Measurements from ENCODE around the gene PTMA.

PTMA gene

DNA sequence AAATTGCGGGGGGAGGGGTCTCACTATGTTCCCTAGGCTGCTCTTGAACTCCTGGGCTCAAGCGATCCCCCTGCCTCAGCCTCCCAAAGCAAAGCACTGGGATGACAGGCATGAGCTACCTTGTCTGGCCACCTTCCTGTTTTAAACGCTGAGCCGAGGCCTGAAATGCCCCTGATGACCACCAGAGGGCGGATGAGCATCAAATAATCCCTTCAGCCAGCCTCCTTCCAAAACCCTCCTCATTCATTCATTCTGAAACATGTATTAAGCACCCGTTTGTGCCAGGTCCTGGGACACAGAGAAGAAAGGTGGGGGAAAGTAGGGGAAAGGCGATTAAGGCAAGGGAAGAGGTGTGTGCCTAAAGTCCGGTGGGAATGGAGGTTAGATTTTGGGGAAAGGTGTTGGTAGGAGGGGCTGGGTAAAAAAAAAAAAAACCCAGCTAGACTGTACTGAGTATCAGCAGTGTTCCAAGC, 30.7 kb upstream of the PTMA start:
- DNase-seq = peak; percentile 87

DNA sequence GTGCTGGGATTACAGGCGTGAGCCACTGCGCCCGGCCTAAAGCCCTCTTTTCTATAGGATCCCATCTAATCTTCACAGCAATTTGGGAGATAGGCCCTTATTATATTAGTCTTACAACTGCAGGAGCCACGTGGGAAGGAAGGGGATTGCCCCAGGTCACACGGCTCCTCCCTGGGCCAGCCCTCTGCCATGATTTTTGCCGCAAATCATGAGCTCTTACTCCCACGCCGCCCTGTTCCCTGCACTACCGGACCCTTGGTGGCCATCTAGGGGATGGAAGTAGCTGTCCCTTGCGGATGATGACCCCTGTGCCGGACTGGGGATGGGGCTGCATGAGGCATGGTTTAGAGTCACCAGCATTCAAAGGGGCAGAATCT, 28.4 kb upstream of the PTMA start:
- DNase-seq = no peak

DNA sequence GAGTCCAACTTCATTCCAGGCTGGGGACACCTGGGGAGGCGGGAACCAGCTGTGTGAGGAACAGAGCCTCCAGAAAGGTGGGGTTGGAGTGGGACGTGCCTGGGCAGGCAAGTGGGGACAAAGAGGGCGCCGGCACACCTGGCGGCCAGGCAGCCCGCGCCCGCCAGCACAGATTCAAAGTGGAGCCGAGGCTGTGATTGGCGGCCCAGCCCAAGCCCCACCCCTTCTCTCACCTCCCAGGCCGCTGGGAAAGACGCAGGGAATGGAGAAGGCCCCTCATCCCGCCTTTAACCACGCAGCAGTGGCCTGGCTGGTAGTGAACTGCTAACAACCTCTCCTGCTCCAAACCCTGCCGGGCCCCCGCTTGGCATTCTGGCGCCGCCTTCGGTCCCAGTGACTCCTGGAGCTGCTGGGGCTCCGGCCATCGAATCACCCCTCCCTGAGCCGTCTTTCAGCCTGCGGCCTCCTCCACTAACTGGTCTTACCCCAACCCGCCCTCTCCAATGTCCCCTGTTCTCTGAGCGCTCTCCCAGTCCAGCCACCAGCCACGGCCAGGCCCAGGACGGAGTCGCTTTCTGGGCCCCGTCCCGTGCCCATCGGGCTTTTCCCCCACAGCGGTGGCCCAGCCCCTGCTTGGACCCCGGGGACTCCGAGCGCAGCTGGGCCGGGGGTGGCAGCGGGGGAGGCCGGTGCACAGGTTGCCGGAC, 27.9 kb upstream of the PTMA start:
- DNase-seq = no peak

DNA sequence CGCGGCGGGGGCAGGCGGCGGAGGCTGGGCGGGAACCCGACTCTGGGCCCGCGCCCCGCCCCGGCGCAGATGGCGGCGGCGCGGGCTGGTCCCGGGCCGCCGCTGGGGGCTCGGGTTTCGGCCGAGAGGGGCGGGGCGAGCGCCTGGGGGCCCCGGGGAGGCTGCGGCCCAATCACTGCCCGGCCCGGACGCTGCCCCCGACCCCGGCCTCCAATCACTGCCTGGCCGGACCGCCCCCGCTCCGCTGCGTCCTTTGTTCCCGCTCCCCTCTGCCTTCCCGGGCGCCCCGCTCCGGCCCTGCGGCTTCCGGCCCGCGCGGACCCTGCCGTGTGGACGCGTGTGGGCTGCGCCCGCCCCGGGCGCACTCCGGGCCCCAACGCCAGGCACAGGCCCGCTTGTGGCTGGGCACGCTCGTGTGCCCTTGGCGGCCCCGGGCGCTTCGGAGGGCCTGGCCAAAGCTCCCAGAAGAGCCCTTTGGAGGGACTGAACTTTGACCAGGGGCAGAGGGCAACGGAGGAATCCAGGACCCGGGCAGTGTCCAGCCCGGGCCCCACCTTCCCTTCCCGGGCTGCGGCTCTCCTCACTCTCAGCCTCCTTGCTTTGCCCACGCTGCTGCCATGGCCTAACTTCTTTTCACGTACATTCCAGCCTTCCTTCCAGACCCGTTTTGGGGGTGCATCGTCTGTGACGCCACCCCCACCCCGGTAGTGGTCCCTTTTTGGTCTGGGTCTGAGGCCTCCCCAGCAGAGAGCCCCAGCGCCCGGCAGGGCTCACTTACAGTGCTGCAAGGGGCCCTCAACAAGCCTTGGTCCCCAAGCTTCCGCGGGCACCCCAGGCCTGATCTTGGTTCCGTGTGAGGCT, 27.1 kb upstream of the PTMA start:
- peak; percentile 86 for DNase-seq

DNA sequence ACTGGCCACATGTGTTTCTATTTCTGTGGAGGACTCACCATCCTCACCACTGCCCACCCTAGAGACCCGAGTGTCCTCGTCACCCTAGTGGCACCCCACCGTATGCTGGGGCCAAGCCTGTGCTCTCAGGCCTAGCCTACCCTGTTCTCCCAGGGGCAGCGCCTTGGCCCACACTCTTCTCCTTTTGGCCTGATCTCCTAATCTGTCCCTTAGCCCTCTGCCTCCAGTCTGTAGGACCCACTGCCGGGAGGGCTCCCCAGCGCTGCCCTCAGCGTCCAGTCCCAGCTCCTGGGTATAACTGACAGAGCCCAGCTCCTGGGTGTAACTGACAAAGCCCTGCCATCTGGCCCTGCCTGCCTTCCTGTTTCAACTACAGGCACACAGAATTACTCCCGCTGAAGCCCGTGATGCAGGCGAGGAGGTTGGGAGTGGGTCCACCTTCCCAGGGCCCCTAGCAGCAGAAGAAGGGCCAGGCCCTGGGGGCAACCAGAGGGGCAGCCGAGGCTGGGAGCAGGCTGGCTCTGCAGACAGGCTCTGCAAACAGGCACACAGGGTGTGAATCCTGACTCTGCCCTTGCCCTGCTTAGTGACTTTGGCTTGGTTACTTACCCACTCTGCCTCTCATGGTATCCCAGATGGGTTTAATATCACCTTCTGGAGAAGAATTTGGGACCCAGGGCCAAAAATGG, 25.6 kb upstream of the PTMA start:
- DNase-seq = no peak

DNA sequence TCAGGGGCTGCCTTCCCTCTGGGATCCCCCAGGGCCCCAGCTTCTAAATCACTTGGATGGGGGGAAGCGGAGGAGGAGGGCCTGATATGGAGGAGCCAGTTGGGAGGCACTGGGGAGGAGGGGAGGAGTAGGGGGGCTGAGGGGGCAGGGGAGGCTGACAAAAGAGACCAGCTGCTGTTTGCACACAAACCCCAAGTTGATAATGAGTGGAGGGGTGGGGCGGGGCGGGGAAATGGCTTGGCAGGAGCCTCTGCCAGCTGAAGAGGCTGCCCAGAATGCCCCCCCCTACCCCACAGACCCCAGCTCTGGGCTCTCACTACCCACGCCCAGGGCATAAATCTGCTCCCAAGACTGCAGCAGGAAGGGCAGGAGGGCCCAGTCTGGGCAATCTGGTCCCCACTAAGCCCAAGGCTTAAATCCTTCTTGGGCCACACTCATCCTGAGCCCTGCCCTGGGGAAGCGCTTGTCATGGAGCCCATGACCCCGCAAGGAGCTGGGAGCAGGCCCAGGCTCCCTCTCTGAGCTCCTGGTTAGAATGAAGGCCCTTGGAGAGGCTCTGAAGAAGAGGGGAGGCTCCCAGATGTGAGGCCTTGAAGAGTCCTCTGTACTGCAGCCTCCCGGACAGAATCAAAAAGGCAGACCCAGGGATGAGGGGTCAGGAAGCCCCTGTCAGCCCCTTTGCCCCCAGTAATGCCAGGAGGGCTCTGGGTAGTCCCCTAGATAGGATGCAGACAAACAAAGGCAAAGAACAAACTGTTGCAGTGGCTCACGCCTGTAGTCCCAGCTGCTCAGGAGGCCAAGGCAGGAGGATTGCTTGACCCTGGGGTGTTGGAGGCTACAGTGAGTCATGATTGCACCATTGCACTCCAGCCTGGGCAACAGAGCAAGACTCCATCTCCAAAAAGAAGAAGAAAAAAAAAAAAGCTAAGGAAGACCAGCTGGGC, 24.8 kb upstream of the PTMA start:
- peak; percentile 66 for DNase-seq

DNA sequence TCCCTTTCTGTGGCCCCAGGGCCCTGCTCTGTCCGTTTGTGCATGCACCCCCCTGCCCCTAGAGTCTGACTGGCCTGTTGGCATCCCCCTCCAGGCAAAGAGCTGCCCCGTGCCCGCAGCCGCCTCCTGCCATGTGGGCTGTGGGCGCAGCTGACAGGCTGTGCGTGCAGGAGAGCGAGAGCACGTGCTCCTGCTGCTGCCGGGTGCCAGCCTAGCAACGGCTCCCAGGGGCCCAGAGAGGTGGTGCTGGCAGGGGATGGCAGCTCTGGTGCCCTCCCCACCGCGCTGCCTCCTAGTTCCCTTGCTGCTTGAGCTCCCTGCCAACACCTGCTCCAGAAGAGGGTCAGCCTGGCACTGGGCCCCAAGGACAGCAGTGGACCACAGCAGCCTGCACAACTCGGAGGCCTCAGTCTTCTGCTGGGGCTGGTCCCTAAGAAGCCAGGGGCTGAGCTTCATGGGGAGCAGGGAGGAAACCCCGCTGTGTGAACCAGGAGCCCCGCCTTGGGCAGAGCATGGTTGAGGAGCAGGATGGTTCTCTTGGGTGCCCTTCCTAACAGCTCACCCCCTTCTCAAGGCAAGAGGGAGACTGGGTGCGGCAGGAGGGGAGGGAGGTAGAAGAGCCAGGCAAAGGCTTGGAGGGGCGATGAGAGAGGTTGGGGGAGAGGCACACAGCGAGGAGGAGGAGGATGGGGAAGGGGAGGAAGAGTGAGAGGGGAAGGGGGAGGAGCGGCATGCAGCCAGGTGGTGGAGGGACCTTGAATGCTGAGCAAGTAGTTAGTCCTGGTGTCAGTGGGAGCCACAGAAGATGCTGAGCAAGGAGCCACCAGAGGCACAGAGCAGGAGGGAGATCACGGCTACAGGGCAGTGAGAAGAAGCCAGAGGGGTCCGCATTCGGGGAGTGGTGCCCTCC, 23.8 kb upstream of the PTMA start:
- peak; percentile 83 for DNase-seq

DNA sequence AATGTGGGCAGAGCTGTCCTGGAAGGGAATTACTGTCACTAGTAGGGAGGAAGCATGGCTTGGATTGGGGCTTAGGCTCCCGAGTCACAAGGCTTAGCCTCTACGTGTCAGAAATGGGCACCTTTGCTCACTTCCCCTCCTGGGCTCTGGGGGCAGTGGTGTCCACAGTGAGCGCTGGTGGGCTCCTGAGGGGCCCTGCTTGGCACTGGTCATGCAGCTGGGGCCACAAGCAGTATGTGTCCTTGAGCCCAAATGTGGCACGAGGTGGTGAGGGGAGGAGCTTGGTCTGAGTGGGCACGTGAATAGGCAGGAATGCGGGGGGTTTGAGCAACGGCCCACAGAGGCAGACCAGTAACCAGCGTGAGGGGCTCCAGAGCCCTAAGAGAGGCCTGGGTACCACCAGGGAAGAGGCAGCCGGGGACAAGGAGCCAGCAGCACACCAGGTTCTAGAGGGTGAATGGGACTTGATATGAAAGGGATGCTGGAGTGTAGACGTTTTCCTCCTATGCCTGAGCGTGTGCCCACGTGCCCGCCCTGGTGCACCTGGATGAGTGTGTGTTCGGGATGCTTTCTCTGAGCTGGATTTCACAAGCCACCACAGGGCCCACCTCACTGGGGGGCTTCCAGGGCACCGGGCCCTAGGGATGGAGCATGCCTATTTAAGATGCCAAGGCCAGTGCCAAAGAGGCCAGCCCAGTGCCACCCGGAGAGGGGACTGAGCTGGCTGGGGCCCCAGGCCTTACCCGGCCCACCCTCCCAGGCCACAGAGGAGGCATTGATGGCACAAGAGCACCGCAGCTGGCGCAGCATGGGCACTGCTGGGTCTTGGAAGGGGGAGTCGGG, 22.8 kb upstream of the PTMA start:
- DNase-seq = peak; percentile 92

DNA sequence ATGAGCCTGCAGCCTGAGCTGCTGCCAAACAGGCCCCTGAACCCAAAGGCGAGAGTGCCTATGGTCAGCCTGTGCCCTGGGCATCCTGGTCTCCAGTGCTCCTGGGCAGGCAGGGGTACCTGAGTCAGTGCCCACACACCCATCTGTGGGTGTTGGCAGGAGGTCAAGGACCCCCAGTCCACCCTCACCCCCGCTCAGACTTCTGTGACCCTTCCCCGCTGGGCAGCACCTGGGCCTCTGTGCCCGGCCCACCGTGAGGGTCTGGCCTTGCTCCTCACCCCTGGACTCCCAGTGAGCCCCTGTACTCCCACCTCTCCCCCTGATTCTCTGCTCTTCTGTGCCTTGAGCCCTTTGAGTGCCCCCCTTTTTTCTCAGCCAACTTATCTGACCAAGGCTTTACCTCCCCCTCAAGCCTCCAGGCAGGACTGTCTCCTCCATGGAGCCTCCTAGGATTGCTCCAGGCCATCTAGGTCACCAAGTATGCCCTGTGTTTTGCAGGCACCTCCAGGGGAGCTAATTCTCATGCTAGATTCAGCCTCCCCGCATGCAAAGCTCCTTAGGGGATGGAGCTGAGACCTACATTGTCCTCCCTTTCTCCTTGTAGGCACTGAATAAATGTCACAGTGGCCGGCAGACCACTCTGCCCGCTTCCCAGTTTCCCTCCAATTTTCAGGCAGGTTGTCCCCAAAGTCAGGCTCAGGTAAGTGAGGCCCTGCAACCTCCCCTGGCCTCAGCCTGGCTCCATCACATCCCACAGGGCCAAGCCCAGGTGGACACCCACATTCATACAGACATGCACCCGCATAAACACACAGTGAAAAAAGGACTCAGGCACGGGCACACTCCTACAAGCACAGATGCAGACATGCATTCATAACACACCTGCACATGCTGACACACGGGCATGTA, 21.9 kb upstream of the PTMA start:
- DNase-seq = no peak

DNA sequence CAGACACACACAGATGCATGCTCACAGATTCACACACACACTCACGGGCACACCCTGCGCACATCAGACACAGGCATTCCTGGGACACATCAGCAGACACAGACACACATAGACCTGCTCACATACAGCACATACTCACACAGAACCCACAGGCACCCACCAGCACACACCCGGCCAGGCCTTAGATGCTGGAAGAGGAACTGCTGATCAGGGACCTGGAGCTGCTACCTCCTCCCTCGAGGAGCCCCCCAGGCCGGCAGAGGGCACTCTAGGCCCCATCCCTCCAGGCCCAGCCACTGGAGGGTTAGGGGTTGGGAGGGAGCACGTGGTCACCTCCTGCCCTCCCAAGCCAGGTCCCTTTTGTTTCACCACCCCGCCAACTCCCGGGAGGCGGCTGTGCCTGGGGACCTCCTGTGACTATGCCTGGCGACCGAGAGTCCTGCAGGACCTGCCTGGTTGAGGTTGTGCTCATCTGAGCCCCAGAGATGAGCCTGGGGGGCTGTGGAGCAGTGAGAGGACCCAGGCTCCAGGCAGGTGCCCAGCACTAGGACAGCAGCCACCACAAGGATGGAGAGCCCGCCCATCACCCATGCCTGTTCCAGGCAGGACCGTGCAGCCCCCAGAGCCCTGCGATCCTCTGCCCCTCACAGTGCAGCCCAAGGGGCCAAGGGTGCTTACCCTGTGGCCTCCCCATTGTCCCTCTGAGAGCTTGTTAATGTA, 21.0 kb upstream of the PTMA start:
- DNase-seq = peak; percentile 84

DNA sequence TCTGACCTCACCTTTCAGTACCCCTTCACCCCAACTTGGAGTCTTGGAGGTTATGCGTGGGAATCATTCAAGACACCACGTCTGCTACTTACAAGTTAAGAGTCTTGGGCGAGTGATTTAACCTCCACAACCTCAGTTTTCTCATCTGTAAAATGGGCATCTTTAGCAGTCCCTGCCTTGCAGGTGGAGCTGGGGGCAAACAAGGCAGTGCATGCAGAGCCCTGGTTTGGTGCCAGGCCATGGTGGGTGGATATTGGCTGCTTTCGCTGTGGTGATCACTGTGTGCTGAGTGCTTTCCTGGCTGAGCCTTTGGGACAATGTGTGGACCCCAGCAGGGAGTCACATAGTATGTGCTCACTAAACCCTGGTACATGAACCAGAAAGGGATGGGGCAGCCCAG, 20.4 kb upstream of the PTMA start:
- no peak for DNase-seq

DNA sequence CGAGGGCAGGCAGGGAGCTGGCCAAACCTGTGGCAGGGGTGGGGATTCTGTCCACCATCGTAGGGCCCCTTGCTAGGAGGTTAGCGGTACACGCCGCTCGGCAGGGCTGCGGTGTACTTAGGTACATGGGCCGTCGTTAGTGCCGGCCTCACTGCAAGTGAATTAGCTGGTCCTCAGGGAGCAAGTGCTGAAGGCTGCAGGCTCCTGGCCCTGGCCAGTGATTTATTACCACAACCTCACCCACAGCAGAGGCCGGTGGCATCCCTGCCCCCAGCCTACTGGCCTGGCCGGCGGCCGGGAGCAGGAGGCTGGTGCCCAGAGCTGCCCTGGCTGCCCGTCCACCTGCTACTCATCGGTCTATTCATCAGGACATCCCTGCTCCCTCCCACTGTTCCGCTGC, 19.6 kb upstream of the PTMA start:
- DNase-seq = no peak

DNA sequence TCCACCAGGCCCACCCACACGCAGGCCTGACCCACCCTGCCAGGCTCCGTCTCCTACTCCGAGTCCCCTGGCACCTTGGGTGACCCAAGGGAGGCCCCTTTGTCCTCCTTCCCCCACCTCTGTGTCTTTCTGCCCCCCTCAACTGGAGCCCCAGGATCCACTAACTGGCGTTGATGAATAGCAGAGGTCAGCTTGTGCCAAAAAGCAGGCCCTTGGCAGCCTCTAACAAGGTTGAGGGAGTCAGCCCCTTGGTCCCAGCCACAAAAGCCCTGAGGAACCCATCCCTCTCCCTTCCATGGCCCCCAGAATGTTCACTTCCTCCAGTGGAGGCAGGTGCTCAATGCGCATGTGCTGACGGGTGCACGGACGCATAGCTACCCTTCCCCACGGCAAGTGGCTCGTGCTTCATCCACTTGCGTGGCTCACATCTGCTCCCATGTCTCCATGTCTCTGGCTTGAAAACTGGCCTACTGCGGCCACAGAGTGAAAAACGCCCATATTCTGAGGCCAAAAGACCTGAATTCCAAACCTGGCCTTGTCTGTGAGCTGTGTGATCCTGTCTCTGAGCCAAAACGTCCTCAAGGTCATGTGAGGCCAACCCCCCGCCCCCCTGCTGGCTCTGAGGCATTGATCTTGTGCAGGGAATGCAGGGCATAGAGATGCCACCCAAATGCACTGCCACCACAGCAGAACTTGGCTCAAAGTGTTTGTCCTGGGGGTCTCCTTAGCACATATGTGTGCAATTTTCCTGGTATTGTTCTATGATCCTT, 19.0 kb upstream of the PTMA start:
- no peak for DNase-seq

DNA sequence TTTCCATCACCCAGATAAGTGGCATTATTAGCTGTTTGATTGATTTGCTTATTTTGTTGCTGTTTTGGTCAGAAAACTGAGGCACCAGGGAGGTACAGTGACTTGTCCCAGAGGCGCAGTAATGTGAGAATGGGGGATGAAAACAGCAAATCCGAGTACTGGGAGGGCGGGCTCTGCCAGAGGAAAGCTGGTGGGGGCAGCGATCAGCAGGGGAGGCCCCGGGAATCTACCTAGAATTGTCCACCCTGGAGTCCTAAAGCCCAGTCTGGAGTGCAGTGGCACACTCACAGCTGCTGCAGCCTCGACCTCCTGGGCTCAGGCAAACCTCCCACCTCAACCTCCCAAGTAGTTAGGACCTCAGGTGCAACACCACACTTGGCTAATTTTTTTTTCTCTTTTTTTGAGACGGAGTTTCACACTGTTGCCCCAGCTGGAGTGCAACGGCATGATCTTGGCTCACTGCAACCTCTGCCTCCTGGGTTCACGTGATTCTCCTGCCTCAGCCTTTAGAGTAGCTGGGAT, 17.0 kb upstream of the PTMA start:
- DNase-seq = no peak

DNA sequence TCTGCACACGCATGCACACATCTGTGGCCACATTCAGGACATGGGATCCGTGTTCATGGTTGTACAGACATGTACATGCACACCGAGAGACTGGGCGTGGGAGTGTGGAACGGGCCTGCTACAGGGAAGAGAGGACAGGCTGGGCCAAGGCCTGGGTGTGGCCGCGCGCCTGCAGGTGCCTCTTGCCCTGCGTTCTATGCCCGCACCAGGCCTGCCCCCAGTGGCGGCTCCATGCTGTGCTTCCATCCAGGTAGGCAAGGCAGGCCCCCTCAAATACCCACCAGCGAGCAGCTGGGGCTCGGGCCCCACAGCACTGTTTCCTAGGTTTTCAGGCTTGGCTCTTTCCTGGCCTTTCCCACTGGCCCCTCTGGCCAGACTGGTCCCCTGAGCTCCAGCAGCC, 15.5 kb upstream of the PTMA start:
- DNase-seq = no peak

DNA sequence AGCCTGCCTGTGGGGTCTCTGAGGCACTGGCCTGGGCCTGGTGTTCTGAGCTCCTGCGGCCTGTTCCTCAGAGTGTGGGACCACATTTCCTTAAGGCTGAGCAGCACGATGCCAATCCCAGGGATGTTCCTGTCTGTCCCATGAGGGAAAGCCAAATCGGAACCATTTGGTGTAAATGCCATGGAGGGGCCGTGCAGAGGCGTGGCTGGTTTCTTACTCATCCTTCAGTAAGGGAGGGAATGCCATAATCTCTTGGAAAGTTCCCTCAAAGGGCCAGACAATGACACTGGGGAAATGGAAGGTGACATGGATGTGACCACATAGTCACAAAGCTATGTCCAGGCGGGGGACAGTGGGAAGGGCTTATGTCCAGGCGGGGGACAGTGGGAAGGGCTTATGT, 14.4 kb upstream of the PTMA start:
- DNase-seq = no peak

DNA sequence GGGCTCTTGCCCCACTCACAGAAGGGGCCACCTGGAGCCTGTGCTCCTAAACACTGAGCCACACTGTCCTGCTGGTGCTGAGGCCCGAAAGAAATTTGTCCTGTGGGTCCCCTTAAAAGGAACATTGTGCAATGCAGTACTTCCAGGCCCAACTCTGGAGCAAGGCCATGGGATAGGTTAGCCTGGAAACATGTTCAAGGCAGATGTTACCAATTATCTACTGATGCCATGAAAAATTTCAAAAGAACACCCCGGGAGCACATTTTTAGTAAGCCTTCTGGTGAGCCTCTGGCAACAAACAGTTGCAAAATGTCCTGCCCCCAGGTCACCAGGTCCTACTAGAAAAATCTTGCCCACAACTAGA, 12.3 kb upstream of the PTMA start:
- DNase-seq = no peak

DNA sequence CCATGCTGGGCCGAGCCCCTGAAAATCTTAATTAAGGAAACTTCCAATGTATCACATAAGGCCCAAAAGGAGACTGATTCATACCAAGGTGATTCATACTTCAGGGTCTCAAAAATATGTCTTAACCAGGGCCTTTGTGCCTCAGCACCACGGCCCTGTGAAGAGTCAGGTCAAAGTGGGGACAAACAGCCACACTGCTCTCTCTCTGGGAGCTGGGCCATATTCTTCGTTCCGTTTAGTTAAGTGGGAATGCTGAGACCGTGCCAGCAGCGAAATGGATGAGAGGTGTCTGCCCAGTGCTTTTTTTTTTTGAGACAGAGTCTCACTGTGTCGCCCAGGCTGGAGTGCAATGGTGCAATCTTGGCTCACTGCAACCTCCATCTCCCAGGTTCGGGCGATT, 9.3 kb upstream of the PTMA start:
- no peak for DNase-seq
